HepG2 (cell line): ENCODE data around the gene VRK2. TPM values are rescaled to one million over a fixed set of nuclear protein-coding genes. Genes with fewer than 3 reads are reported as not detected.

ENCODE experiments used
- ATF3 ChIP-seq: sonication (generic); formaldehyde crosslinking; IDR thresholded peaks from 2 replicates; pipeline ENCODE4 v1.4.0; 2020; ENCODE audit warnings: missing genetic modification reagents
- DNMT3B ChIP-seq: conservative IDR thresholded peaks from 2 replicates; pipeline ENCODE4 v1.6.1; 2016; ENCODE audit warnings: missing biosample characterization, control low read depth
- ELF3 ChIP-seq: IDR thresholded peaks from 2 replicates; pipeline ENCODE4 v1.6.1; 2016; ENCODE audit warnings: missing genetic modification reagents, missing compliant biosample characterization
- FOSL2 ChIP-seq: sonication (generic); formaldehyde crosslinking; IDR thresholded peaks from 2 replicates; pipeline ENCODE4 v1.4.0; 2020; ENCODE audit warnings: missing genetic modification reagents
- FOXA3 ChIP-seq: IDR thresholded peaks from 2 replicates; pipeline ENCODE4 v1.6.1; 2016; ENCODE audit warnings: missing genetic modification reagents, missing compliant biosample characterization
- FOXK1 ChIP-seq: sonication (generic); formaldehyde crosslinking; IDR thresholded peaks from 2 replicates; pipeline ENCODE4 v1.4.0; 2020; ENCODE audit warnings: low read depth, missing genetic modification reagents, borderline replicate concordance
- GTF2F1 ChIP-seq: fragments of 150-350 bp; IDR thresholded peaks from 2 replicates; pipeline ENCODE4 v1.6.1; 2014; ENCODE audit warnings: low read length
- HMGA1 ChIP-seq: sonication (generic); formaldehyde crosslinking; conservative IDR thresholded peaks from 2 replicates; pipeline ENCODE4 v1.4.0; 2020; ENCODE audit warnings: missing genetic modification reagents
- HNRNPUL1 ChIP-seq: fragments of 200-400 bp; formaldehyde crosslinking; IDR thresholded peaks from 2 replicates; pipeline ENCODE4 v1.6.1; 2017; ENCODE audit warnings: low read depth, mild to moderate bottlenecking, low read length, moderate library complexity
- HOMEZ ChIP-seq: IDR thresholded peaks from 2 replicates; pipeline ENCODE4 v1.6.1; 2016; ENCODE audit warnings: low read depth
- IRF2 ChIP-seq: IDR thresholded peaks from 2 replicates; pipeline ENCODE4 v1.6.1; 2018; ENCODE audit warnings: missing genetic modification reagents, missing compliant biosample characterization
- JUN ChIP-seq: sonication (generic); formaldehyde crosslinking; IDR thresholded peaks from 2 replicates; pipeline ENCODE4 v1.4.0; 2020; ENCODE audit warnings: mild to moderate bottlenecking, missing genetic modification reagents
- LCORL ChIP-seq, 2 experiments: fragments of 450-650 bp in 1 of 2; sonication (generic) in 1 of 2; formaldehyde crosslinking in 1 of 2; IDR thresholded peaks; 2 replicates each; pipeline versions ENCODE4 v1.5.0 to v1.6.1; 2017 to 2020; ENCODE audit warnings: antibody characterized with exemption in 1 of 2, missing genetic modification reagents in 1 of 2
- MED1 ChIP-seq: sonication (generic); formaldehyde crosslinking; IDR thresholded peaks from 2 replicates; pipeline ENCODE4 v1.4.0; 2020; ENCODE audit warnings: missing genetic modification reagents
- NR2F6 ChIP-seq, 2 experiments: IDR thresholded peaks; 2 replicates each; pipeline ENCODE4 v1.6.1; 2016; ENCODE audit warnings: antibody characterized with exemption in 1 of 2, mild to moderate bottlenecking in 1 of 2
- SOX13 ChIP-seq, 3 experiments: fragments of 450-650 bp in 1 of 3; sonication (generic) in 1 of 3; formaldehyde crosslinking in 1 of 3; IDR thresholded peaks in 2 of 3; conservative IDR thresholded peaks in 1 of 3; 2 replicates each; pipeline versions ENCODE4 v1.5.0 to v1.6.1; 2016 to 2020; ENCODE audit warnings: antibody characterized with exemption in 1 of 3, mild to moderate bottlenecking in 1 of 3, missing compliant biosample characterization in 1 of 3, missing genetic modification reagents in 1 of 3, moderate library complexity in 1 of 3
- SOX5 ChIP-seq: IDR thresholded peaks from 2 replicates; pipeline ENCODE4 v1.6.1; 2016; ENCODE audit warnings: borderline replicate concordance
- THAP11 ChIP-seq: IDR thresholded peaks from 2 replicates; pipeline ENCODE4 v1.6.1; 2016; ENCODE audit warnings: missing biosample characterization, missing genetic modification reagents
- ZNF335 ChIP-seq: sonication (generic); formaldehyde crosslinking; IDR thresholded peaks from 2 replicates; pipeline ENCODE4 v1.4.0; 2020; ENCODE audit warnings: missing genetic modification reagents
- ZNF614 ChIP-seq: IDR thresholded peaks from 2 replicates; pipeline ENCODE4 v1.6.1; 2018; ENCODE audit warnings: missing biosample characterization, missing genetic modification reagents, inconsistent platforms, borderline replicate concordance
- ZNF775 ChIP-seq: sonication (generic); formaldehyde crosslinking; IDR thresholded peaks from 2 replicates; pipeline ENCODE4 v1.4.0; 2020; ENCODE audit warnings: missing genetic modification reagents, mild to moderate bottlenecking, moderate library complexity, borderline replicate concordance
- ZNF816 ChIP-seq: sonication (generic); formaldehyde crosslinking; IDR thresholded peaks from 2 replicates; pipeline ENCODE4 v1.8.0; 2022; ENCODE audit warnings: missing genetic modification reagents, mild to moderate bottlenecking, borderline replicate concordance
- ZSCAN9 ChIP-seq: IDR thresholded peaks from 2 replicates; pipeline ENCODE4 v1.6.1; 2016; ENCODE audit warnings: borderline replicate concordance
- polyA plus RNA-seq, 8 experiments: library from polyadenylated mRNA; depleted of rRNA in 3 of 8; stranded (reverse) in 7 of 8; unstranded in 1 of 8; fragments of >200 nt; fragmentation: Illumina TruSeq in 4 of 8; extraction: Trizol in 4 of 8; gene quantifications; 2 replicates each; pipeline versions ENCODE4 v1.2.1 to v1.2.3, GENCODE V29; 2011 to 2016; ENCODE audit warnings: low read depth in 4 of 8, missing spikeins in 1 of 8, mixed read lengths in 1 of 8; ENCODE audit not compliant: insufficient read depth in 1 of 8
- total RNA-seq, 5 experiments: library from RNA; depleted of rRNA; stranded (reverse); fragments of >200 nt; fragmentation: Illumina TruSeq; extraction: Trizol; gene quantifications; 2 replicates each; pipeline ENCODE4 v1.2.3, GENCODE V29; 2016; ENCODE audit warnings: low read depth in 1 of 5
- TF ChIP-seq, protein P1 (sequence below): IDR thresholded peaks from 2 replicates; pipeline ENCODE4 v1.6.1; 2018; ENCODE audit warnings: missing genetic modification reagents

The VRK2 gene
- total and polyA plus RNA-seq, 2 of the 13 experiments (the other 11 are each of a cell fraction or from before 2014, with no cell fraction given), result 13.3 to 29.1 TPM

DNA sequence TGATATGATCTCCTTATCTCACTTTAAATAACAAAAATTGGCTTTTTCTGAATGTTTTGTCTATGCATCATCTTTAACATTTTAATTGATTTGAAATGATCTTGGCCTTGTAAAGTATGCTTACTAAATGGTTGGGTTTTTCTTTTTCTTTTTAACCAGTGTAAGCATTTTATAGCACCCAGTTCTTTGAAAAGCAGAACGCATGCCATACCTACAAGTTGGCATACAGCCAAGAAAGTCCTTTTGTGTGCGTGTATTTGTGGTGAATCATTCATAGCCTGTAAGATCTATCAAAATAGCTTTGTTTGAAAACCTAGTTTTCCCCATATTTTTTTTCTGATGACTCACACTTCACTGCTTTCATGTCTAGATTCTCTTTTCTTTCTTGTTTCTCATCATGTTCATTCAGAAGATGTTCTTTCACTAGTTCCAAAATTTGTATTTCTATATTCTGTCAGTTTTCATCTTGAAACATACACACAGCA is 4.1 kb upstream of the VRK2 start (continued):
- TF ChIP-seq ELF3 (CRISPR knock-in tag) (peak; percentile 26), NR2F6 (IDR thresholded peaks at IDR 0.05) (no peak), NR2F6 (CRISPR knock-in tag; IDR thresholded peaks at IDR 0.05) (0 out of 2 replicates have a peak, but pooled peaks have one; percentile 12), ZNF614 (CRISPR knock-in tag) (peak; percentile 44; the same call in 1 of the 2 replicates), HNRNPUL1 (peak; percentile 61), SOX5 (CRISPR knock-in tag) (peak; percentile 90; the same call in 1 of the 2 replicates), FOXK1 (CRISPR knock-in tag) (peak; percentile 19; the same call in 1 of the 2 replicates), JUN (CRISPR knock-in tag) (0 out of 2 replicates have a peak, but pooled peaks have one; percentile 58), ZNF816 (peak; percentile 35; the same call in 1 of the 2 replicates), HMGA1 (CRISPR knock-in tag) (no peak), ZSCAN9 (CRISPR knock-in tag) (0 out of 2 replicates have a peak, but pooled peaks have one; percentile 40), FOSL2 (peak; percentile 92), MED1 (CRISPR knock-in tag) (peak; percentile 23; the same call in 1 of the 2 replicates), LCORL (IDR thresholded peaks at IDR 0.05) (peak; percentile 100), LCORL (CRISPR knock-in tag; IDR thresholded peaks at IDR 0.05) (no peak), IRF2 (0 out of 2 replicates have a peak, but pooled peaks have one; percentile 35), ATF3 (CRISPR knock-in tag) (peak; percentile 49; the same call in 1 of the 2 replicates), DNMT3B (CRISPR knock-in tag) (0 out of 2 replicates have a peak, but pooled peaks have one; percentile 40), THAP11 (CRISPR knock-in tag) (peak; percentile 43; the same call in 1 of the 2 replicates), GTF2F1 (peak; percentile 94; the same call in 1 of the 2 replicates), HOMEZ (peak; percentile 80; the same call in 1 of the 2 replicates), SOX13 (IDR thresholded peaks at IDR 0.05) (no peak), SOX13 (CRISPR knock-in tag; conservative IDR thresholded peaks at IDR 0.05 in 1 of 2, IDR thresholded peaks at IDR 0.05 in 1 of 2) (peak in 1 of 2 experiments; percentile 84; a peak in 2 of 4 replicates), ZNF775 (CRISPR knock-in tag) (peak; percentile 93), FOXA3 (CRISPR knock-in tag) (peak; percentile 75), ZNF335 (CRISPR knock-in tag) (no peak)
- TF ChIP-seq, protein P1, sequence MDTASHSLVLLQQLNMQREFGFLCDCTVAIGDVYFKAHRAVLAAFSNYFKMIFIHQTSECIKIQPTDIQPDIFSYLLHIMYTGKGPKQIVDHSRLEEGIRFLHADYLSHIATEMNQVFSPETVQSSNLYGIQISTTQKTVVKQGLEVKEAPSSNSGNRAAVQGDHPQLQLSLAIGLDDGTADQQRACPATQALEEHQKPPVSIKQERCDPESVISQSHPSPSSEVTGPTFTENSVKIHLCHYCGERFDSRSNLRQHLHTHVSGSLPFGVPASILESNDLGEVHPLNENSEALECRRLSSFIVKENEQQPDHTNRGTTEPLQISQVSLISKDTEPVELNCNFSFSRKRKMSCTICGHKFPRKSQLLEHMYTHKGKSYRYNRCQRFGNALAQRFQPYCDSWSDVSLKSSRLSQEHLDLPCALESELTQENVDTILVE, result 0 out of 2 replicates have a peak, but pooled peaks have one; percentile 16
